OCI-LY7 (cell line): Measurements from ENCODE around the gene TGFBR3.

ENCODE experiments used
- EZH2phosphoT487 ChIP-seq: fragments of 200-600 bp; sonication (generic); IDR thresholded peaks from 2 replicates; pipeline ENCODE4 v1.6.1; 2018; ENCODE audit warnings: low read depth, borderline replicate concordance, mild to moderate bottlenecking, mixed run types, antibody characterized with exemption, low read length, moderate library complexity, mixed read lengths
- TF ChIP-seq, protein P1 (sequence below): fragments of 200-600 bp; sonication (generic); conservative IDR thresholded peaks from 2 replicates; pipeline ENCODE4 v1.5.1; 2014; ENCODE audit warnings: mild to moderate bottlenecking, antibody characterized with exemption, low read length, moderate library complexity, mixed read lengths

DNA sequence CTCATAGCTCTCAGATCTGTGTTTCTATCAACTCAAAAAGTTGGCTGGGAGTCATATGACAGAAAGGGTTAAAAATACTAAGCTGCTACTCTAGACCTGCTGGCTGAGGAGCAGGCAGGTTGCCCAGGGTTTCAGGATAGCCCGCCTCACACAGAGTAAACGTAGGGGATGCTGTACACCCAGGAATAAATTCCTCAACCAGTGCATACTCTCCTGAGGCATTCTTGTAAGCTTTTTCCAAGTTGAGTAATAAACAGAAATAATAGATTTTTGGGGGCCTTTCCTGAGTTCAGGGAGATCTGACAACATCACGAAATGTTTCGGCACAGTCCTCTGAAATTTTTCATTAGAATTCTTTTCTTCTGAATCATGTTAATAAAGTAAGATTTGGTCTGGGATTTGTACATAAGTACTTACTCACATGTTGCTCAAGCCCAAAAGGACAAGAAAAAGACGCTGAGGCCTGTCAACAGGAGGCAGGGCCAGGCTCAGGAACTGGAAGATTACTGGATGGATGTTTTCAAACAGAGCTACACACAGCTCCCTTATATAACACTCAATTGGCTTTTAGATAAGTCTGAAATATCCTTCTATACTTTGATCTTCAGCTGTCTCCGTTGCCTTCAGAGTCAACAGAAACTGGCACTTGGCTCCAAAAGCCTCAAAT, 41.0 kb downstream of the TGFBR3 start:
- TF ChIP-seq, protein P1, sequence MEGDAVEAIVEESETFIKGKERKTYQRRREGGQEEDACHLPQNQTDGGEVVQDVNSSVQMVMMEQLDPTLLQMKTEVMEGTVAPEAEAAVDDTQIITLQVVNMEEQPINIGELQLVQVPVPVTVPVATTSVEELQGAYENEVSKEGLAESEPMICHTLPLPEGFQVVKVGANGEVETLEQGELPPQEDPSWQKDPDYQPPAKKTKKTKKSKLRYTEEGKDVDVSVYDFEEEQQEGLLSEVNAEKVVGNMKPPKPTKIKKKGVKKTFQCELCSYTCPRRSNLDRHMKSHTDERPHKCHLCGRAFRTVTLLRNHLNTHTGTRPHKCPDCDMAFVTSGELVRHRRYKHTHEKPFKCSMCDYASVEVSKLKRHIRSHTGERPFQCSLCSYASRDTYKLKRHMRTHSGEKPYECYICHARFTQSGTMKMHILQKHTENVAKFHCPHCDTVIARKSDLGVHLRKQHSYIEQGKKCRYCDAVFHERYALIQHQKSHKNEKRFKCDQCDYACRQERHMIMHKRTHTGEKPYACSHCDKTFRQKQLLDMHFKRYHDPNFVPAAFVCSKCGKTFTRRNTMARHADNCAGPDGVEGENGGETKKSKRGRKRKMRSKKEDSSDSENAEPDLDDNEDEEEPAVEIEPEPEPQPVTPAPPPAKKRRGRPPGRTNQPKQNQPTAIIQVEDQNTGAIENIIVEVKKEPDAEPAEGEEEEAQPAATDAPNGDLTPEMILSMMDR = no peak
- TF ChIP-seq EZH2phosphoT487 = no peak
